ENCODE data around the gene DPP10. TPM values are rescaled to one million over a fixed set of nuclear protein-coding genes. Genes with fewer than 3 reads are reported as not detected.

The DPP10 gene
- total RNA-seq, 2 experiments from 2014 or later, result not detected

DNA sequence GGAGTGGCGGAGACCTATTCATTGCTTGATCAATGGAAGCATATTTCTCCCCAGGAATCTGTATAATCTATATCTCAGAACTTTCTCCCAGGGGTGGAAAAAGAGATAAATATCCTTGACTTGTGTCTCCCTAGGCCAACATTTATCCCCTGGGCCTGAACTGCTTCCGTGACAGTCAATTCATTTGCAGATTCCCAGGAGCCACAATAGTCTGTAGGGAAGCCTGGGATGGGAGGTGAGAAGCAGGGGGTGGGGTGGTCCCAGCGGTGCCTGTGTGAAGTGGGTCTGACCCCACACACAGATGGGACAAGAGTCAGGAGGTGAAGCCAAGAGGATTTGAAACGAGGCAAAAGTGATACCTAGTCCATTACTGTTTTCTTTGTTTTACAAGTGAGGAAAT, 166.8 kb downstream of the DPP10 start:
- no peak overlapping the region for H3K27ac Mint-ChIP-seq
- no peaks in the 10 kb centered on the region for H3K4me1 Mint-ChIP-seq (ENCODE audit: low read depth)
- no peaks in the 10 kb centered on the region for H3K9me3 Mint-ChIP-seq
- peaks cover 1% of the 10 kb centered on the region for H3K27me3 Mint-ChIP-seq
- CTCF ChIA-PET, result no interaction called here
- intact Hi-C loops (cut with micrococcal nuclease), result no loop called here
- ATAC-seq (no peak), DNase-seq (no peak)
- TF ChIP-seq, protein P1, sequence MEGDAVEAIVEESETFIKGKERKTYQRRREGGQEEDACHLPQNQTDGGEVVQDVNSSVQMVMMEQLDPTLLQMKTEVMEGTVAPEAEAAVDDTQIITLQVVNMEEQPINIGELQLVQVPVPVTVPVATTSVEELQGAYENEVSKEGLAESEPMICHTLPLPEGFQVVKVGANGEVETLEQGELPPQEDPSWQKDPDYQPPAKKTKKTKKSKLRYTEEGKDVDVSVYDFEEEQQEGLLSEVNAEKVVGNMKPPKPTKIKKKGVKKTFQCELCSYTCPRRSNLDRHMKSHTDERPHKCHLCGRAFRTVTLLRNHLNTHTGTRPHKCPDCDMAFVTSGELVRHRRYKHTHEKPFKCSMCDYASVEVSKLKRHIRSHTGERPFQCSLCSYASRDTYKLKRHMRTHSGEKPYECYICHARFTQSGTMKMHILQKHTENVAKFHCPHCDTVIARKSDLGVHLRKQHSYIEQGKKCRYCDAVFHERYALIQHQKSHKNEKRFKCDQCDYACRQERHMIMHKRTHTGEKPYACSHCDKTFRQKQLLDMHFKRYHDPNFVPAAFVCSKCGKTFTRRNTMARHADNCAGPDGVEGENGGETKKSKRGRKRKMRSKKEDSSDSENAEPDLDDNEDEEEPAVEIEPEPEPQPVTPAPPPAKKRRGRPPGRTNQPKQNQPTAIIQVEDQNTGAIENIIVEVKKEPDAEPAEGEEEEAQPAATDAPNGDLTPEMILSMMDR (IDR thresholded peaks at IDR 0.05), result no peak
- POLR2A ChIA-PET, result no interaction called here
- no peak overlapping the region for H3K4me3 Mint-ChIP-seq
- no peaks in the 10 kb centered on the region for H3K36me3 Mint-ChIP-seq (ENCODE audit: low read depth)

DNA sequence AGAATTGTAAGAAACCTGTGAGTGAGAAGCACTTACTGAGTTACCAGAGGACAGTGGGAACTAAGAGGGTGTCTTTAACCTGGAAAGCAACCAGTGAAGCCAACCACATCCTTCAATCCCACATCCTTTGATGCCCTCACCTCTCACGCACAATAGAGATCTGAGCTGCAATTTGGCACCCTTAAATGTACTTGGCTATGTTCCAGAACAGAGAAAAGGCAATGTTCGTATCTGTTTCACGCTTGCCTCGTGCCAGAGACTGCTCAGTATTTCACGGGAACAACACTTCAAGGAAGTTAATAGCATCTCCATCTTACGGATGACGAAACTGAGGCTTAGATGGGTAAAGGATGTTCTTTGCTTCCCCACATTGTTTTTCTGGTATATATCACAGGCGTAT, 167.4 kb downstream of the DPP10 start:
- Mint-ChIP-seq H3K27ac (no peak overlapping the region), H3K9me3 (no peaks in the 10 kb centered on the region), H3K36me3 (ENCODE audit: low read depth) (no peaks in the 10 kb centered on the region), H3K4me3 (no peak overlapping the region), H3K27me3 (peaks cover 1% of the 10 kb centered on the region), H3K4me1 (ENCODE audit: low read depth) (no peaks in the 10 kb centered on the region)
- DNase-seq (no peak), ATAC-seq (no peak)
- intact Hi-C loops (cut with micrococcal nuclease), result no loop called here
- ChIA-PET CTCF (no interaction called here), POLR2A (no interaction called here)
- TF ChIP-seq, protein P1 (IDR thresholded peaks at IDR 0.05), result no peak

DNA sequence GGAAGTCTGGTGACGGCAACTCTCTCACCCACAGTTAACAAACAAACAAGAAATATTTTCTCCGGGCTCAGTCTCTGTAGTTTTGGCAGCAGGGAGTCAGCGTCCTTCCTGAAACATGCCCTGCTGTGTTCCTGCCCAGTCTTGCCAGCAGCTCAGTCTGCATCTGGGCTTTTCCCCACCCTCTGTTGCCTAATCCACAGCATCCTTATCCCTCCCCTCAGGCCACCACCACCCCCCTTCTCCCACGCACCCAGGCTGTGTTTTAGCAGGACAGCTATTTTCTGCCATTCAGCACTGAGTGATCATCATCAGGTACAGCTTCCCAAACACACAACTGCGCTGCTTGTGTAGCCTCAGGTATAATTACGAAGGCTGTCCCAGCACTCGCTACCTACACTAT, 168.2 kb downstream of the DPP10 start:
- Mint-ChIP-seq H3K4me1 (ENCODE audit: low read depth) (no peaks in the 10 kb centered on the region), H3K36me3 (ENCODE audit: low read depth) (no peaks in the 10 kb centered on the region), H3K27ac (no peak overlapping the region), H3K27me3 (peaks cover 1% of the 10 kb centered on the region), H3K4me3 (no peak overlapping the region), H3K9me3 (no peaks in the 10 kb centered on the region)
- ATAC-seq (no peak), DNase-seq (no peak)
- TF ChIP-seq, protein P1 (IDR thresholded peaks at IDR 0.05), result no peak
- intact Hi-C loops (cut with micrococcal nuclease), result no loop called here
- ChIA-PET POLR2A (no interaction called here), CTCF (no interaction called here)

DNA sequence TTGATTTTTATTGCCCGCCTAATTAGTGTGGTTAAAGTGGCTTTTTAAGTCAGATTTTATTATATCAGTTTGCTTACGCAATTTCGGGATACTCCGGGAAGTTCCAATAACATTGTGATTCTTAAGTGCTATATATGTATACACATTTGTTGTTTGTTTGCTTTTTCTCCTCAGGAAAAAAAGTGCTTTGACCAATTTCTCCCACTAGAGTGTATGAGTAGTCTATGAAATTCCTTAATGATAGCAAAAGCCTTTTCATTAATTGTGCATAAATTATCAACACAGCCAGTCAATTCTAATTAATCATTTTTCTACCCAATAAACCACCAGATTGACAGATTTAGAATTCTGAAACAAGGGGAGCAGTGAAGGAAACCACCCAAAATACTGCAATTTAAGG, 172.2 kb downstream of the DPP10 start:
- intact Hi-C loops (cut with micrococcal nuclease), result no loop called here
- TF ChIP-seq, protein P1 (IDR thresholded peaks at IDR 0.05), result no peak
- Mint-ChIP-seq H3K36me3 (ENCODE audit: low read depth) (no peaks in the 10 kb centered on the region), H3K4me3 (no peak overlapping the region), H3K9me3 (no peaks in the 10 kb centered on the region), H3K4me1 (ENCODE audit: low read depth) (no peaks in the 10 kb centered on the region), H3K27me3 (no peaks in the 10 kb centered on the region), H3K27ac (no peak overlapping the region)
- ATAC-seq, result no peak
- CTCF ChIA-PET, result no interaction called here
- DNase-seq, result no peak
- POLR2A ChIA-PET, result no interaction called here

DNA sequence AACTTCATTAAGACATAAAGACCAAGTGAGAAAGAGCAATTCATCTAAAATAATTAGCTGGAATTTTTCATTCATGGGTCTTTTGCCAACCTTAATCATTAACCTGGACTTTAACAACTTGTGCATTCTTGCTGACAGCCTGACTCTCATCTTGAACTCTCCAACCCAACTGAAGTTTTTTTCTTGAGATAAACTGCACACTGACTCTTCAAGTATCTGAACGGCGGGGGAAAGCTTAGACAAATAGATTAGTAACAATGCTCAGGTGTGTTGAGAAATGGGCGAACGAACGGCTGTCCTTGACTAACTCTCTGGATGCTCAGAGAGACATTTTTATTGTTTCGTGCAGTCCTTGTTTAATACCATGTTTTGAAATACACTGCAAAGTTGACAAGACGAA, 186.0 kb downstream of the DPP10 start:
- ChIA-PET POLR2A (no interaction called here), CTCF (no interaction called here)
- DNase-seq, result no peak
- H3K27ac Mint-ChIP-seq, result no peak overlapping the region
- H3K27me3 Mint-ChIP-seq, result no peaks in the 10 kb centered on the region
- intact Hi-C loops (cut with micrococcal nuclease), result no loop called here
- TF ChIP-seq, protein P1 (IDR thresholded peaks at IDR 0.05), result no peak
- no peak overlapping the region for H3K4me3 Mint-ChIP-seq
- H3K4me1 Mint-ChIP-seq (ENCODE audit: low read depth), result no peaks in the 10 kb centered on the region
- no peaks in the 10 kb centered on the region for H3K9me3 Mint-ChIP-seq
- H3K36me3 Mint-ChIP-seq (ENCODE audit: low read depth), result no peaks in the 10 kb centered on the region
- no peak for ATAC-seq

All from activated CD8-positive, alpha-beta T cell treated with anti-CD3 and anti-CD28 coated beads for 36 hours (primary cell).